GM10248 (cell line): ENCODE measurements around the gene NFE2L3.
"Not testable (repeated sequence)": the region's sequence is repeated elsewhere in the genome, so short reads cannot be mapped to it uniquely, and the experiment has no call there.

Source experiments
- CTCF ChIA-PET: fragments of 300-600 bp; sonication (Branson Sonifier 250); formaldehyde crosslinking; extraction: SDS; loops from one replicate; lab custom pipeline; 2021; ENCODE audit warnings: antibody characterized with exemption; lab: Yijun Ruan, JAX
- POLR2A ChIA-PET: fragments of 350-650 bp; sonication (Branson Sonifier 250); formaldehyde crosslinking; extraction: SDS; loops from one replicate; lab custom pipeline; 2020; ENCODE audit warnings: antibody characterized with exemption; lab: Yijun Ruan, JAX
- DNase-seq: peaks from one replicate; pipeline ENCODE4 v3.0.0; 2012; ENCODE audit errors: extremely low spot score
- TF ChIP-seq, protein P1 (sequence below): IDR thresholded peaks from 2 replicates; pipeline ENCODE4 v1.5.1; 2012; ENCODE audit warnings: mild to moderate bottlenecking, low read depth; ENCODE audit errors: extremely low read depth, missing control alignments, control extremely low read depth

The NFE2L3 gene

DNA sequence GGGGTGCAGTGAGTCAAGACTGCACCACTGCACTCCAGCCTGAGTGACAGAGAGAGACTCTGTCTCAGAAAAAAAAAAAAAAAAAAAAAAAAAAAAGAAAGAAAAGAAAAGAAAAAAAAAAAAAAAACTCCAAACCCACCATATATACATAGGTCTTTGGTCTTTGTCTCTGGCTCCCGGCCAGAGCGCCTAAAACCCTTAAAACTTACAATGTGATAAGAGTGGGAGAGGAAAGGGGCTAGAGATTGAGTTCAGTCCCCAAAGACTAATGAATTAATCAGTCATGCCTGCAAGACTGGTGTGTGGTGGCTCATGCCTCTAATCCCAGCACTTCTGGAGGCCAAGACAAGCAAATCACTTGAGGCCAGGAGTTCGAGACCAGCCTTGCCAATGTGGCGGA is 6.8 kb upstream of the NFE2L3 start:
- ChIA-PET CTCF (interaction anchor here (2.3 kb wide), 1 partner anchor 54 kb away, joined by 6 read pairs; no protein-coding TSS in a partner anchor), POLR2A (no interaction called here)
- no peak for DNase-seq
- TF ChIP-seq, protein P1, sequence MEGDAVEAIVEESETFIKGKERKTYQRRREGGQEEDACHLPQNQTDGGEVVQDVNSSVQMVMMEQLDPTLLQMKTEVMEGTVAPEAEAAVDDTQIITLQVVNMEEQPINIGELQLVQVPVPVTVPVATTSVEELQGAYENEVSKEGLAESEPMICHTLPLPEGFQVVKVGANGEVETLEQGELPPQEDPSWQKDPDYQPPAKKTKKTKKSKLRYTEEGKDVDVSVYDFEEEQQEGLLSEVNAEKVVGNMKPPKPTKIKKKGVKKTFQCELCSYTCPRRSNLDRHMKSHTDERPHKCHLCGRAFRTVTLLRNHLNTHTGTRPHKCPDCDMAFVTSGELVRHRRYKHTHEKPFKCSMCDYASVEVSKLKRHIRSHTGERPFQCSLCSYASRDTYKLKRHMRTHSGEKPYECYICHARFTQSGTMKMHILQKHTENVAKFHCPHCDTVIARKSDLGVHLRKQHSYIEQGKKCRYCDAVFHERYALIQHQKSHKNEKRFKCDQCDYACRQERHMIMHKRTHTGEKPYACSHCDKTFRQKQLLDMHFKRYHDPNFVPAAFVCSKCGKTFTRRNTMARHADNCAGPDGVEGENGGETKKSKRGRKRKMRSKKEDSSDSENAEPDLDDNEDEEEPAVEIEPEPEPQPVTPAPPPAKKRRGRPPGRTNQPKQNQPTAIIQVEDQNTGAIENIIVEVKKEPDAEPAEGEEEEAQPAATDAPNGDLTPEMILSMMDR = no peak

DNA sequence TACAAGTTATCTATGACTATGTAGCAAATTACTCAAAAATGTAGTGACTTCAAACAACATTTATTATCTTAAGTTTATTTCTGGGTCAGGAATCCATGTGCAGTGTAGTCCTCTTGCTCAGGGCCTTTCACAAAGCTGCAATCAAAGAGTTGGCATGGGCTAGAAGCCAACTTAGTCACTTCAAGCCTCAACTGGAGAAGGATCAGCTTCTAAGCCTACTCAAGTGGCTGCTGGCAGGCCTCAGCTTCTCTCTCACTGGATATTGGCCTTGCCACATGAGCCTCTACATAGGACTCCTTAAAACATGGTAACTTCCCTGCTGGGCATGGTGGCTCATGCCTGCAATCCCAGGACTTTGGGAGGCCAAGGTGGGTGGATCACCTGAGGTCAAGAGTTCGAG is 5.0 kb upstream of the NFE2L3 start:
- ChIA-PET POLR2A (no interaction called here), CTCF (no interaction called here)
- TF ChIP-seq, protein P1 = no peak
- no peak for DNase-seq

DNA sequence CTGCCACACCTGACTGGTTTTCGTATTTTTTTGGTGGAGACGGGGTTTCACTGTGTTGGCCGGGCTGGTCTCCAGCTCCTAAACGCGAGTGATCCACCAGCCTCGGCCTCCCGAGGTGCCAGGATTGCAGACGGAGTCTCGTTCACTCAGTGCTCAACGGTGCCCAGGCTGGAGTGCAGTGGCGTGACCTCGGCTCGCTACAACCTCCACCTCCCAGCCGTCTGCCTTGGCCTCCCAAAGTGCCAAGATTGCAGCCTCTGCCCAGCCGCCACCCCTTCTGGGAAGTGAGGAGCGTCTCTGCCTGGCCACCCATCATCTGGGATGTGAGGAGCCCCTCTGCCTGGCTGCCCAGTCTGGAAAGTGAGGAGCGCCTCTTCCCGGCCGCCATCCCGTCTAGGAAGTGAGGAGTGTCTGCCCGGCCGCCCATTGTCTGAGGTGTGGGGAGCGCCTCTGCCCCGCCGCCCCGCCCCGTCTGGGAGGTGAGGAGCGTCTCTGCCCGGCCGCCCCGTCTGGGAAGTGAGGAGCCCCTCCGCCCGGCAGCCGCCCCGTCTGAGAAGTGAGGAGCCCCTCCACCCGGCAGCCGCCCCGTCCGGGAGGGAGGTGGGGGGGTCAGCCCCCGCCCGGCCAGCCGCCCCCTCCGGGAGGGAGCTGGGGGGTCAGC is 4.2 kb upstream of the NFE2L3 start:
- CTCF ChIA-PET, DNase-seq, POLR2A ChIA-PET: not testable (repeated sequence)

DNA sequence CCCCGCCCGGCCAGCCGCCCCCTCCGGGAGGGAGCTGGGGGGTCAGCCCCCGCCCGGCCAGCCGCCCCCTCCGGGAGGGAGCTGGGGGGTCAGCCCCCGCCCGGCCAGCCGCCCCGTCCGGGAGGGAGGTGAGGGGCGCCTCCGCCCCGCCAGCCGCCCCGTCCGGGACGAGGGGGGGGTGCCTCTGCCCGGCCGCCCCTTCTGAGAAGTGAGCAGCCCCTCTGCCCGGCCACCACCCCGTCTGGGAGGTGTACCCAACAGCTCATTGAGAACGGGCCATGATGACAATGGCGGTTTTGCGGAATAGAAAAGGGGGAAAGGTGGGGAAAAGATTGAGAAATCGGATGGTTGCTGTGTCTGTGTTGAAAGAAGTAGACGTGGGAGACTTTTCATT is 3.7 kb upstream of the NFE2L3 start:
- POLR2A ChIA-PET, DNase-seq, CTCF ChIA-PET: not testable (repeated sequence)

DNA sequence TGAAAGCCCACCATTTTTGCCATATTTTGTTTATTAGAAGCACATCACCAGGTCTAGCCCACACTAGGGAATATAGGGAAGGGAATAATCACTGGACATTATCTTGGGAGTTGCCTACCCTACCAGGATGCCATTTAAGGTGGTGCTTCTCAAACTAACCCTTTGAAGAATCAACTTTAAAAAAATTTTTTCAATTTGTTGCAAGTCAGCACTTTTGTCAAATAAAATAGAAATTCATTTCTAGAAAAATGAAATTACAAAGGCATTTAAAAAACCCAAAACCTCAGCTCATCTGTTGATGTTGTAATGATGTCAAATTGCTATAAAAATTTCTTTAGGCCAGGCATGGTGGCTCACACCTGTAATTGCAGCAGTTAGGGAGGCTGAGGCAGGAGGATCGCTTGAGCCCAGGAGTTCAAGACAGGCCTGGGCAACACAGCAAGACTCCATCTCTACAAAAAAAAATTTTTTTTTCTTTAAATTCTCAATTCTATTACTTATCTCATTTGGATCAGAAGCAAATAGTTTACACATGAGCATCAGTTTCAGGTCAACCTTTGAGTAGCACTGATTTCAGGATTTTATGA is 2.5 kb upstream of the NFE2L3 start:
- CTCF ChIA-PET = interaction anchor here (1.3 to 2.4 kb wide), 2 partner anchors 14 to 59 kb away, joined by 3 to 6 read pairs; no protein-coding TSS in a partner anchor
- TF ChIP-seq, protein P1 = no peak
- DNase-seq = no peak
- POLR2A ChIA-PET = no interaction called here

DNA sequence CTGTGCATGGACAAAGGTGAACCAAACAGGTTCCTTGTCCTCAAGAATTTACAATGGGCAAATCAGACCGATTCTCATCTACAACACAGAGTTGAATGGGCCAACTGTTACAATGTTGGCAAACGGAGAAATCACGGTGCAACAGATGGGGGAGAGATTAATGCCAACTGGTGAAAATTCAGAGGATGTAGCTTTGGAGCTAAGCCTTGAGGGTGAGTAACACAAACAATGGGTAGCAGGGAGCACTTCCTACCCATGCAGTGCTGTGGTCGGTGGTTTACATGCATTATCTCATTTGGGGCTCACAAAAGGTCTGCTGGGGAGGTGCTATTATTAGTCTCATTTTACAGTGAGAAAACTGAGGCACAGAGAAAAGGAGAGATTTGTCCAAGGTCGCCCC is 902 bp upstream of the NFE2L3 start:
- POLR2A ChIA-PET = interaction anchor here (0.6 kb wide), 1 partner anchor 63 kb away, joined by 3 read pairs; no protein-coding TSS in a partner anchor
- TF ChIP-seq, protein P1 = no peak
- no peak for DNase-seq
- CTCF ChIA-PET = interaction anchor here (1.1 to 2.4 kb wide), 8 partner anchors 23 to 256 kb away, joined by 3 to 6 read pairs (median 4); no protein-coding TSS in a partner anchor

DNA sequence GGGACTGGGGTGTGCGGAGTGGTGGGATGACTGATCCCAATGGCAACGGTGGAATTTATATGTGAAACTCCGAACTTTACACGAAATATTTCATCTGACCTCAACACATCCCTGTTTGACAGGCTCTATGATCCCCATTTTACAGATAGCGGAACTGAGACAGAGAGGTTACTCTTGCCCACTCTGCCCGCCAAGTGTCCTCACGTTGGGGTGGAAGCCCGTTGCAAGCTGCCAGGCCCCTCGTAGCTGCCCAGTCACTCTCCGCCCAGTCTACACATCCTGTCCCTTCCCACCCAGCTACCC is 397 bp upstream of the NFE2L3 start:
- TF ChIP-seq, protein P1 = no peak
- POLR2A ChIA-PET = interaction anchor here (0.7 to 1.5 kb wide), 6 partner anchors 28 to 49 kb away, joined by 4 to 6 read pairs (median 4); partner anchors contain the start of gene HNRNPA2B1

DNA sequence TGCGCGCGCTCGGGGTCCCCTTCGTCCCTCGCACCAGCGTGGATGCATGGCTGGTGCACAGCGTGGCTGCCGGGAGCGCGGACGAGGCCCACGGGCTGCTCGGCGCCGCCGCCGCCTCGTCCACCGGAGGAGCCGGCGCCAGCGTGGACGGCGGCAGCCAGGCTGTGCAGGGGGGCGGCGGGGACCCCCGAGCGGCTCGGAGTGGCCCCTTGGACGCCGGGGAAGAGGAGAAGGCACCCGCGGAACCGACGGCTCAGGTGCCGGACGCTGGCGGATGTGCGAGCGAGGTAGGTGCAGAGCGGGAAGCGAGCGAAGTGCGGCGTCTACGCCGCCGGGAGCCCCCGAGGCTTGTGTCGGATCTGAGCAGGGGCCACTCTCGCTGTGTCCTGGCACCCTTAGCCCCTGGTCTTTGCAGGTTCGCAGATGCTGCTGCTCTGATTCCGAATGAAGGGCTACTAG is 813 bp downstream of the NFE2L3 start:
- not testable (repeated sequence) for DNase-seq
- POLR2A ChIA-PET = interaction anchor here (1.2 to 1.5 kb wide), 3 partner anchors 36 to 44 kb away, joined by 4 to 6 read pairs (median 5); no protein-coding TSS in a partner anchor
- CTCF ChIA-PET = interaction anchor here (1.1 to 1.7 kb wide), 6 partner anchors 40 to 256 kb away, joined by 3 to 12 read pairs (median 4); no protein-coding TSS in a partner anchor

More for the DNA sequence above, 397 bp upstream of the NFE2L3 start:
- DNase-seq = no peak
- CTCF ChIA-PET = interaction anchor here (0.9 to 1.7 kb wide), 14 partner anchors 23 to 259 kb away, joined by 3 to 12 read pairs (median 4); no protein-coding TSS in a partner anchor
